NCI-H2227 (cell line): ENCODE data around the gene TGFBR3L.
"Not testable (repeated sequence)": the region's sequence is repeated elsewhere in the genome, so short reads cannot be mapped to it uniquely, and the experiment has no call there.

Source experiments
- DNase-seq: peaks from one replicate; lab custom pipeline; 2025; ENCODE audit not compliant: unreplicated experiment; lab: John Stamatoyannopoulos, UW

TGFBR3L gene

DNA sequence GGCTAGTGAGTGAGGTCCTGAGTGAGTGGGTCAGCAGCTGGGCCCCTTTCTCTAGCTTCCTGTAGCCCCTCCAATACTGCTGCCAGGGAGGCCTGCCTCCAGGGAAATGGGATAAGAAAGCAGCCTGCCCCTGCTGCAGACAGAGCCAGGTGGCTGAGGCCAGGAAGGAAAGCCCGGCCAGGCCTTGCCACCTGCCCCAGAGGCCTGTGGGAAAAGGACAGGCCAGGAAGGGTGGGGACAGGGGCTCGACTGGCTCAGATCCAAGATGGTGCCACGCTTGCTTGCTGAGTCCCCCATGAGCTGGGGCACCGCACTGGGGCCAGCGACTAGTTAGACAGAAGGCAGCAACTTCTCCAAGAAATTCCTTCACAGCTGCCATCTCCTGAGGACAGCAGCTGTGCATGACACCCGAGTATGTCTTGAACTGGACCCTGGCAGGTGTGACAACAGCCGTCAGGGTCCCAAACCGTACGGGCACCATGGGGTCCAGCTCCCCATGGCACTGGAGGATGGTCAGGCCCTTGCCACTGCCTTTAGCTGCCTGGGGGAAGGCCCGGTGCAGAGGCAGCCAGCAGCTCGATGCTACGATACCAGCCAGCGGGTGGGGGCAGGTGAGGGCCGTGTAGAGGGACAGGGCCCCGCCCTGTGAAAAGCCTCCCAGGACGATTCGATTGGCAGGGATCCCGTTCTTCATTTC, 35.4 kb upstream of the TGFBR3L start:
- DNase-seq = no peak

DNA sequence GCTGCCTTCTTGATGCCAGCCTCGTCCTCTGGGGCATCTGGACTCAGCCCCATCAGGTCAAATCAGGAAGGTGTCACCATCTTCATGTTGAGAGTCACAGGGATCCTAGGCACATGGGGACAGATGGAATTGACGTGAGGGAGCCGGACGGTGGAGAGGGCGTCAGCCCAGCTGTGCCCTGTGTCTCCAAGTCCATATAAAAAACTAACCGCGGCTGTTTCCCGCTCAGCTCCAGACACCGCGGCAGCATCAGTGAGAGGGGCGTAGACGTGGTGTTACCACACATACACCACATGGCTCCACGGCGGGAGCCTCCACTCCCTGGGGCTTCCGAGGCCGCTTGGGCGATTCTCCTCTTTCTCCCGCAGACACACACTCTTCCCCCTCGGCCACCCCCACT, 34.8 kb upstream of the TGFBR3L start:
- DNase-seq = no peak

DNA sequence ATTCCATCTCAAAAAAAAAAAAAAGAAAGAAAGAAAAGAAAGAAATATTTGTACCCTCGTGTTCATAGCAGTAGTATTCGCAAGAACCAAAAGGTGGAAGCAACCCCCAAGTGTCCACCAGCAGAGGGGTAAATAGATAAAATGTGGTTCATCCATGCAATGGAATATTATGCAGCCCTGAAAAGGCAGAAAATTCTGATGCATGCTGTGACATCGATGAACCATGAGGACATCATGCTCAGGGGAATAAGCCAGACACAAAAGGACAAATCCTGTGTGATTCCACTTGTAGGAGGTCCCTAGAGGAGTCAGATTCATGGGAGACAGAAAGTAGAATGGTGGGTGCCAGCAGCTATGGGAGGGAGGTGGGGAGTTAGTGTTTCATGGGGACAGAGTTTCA, 32.7 kb upstream of the TGFBR3L start:
- no peak for DNase-seq

DNA sequence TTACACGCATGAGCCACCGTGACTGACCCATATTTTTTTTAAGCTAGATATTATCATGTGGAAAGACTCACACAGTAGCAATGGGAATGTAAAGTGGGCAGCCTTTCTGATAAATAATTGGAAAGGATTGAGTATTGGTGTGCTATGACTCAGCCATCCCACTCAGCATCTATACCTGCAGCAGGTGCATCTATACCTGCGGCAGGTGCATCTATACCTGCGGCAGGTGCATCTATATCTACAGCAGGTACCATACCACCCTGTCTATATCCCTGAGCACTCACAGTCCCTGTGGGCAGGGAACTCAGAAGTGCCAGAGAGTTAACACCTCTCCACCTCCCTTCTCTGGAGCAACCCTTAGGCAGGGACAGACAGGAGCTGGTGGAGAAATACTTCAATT, 31.5 kb upstream of the TGFBR3L start:
- DNase-seq = no peak

DNA sequence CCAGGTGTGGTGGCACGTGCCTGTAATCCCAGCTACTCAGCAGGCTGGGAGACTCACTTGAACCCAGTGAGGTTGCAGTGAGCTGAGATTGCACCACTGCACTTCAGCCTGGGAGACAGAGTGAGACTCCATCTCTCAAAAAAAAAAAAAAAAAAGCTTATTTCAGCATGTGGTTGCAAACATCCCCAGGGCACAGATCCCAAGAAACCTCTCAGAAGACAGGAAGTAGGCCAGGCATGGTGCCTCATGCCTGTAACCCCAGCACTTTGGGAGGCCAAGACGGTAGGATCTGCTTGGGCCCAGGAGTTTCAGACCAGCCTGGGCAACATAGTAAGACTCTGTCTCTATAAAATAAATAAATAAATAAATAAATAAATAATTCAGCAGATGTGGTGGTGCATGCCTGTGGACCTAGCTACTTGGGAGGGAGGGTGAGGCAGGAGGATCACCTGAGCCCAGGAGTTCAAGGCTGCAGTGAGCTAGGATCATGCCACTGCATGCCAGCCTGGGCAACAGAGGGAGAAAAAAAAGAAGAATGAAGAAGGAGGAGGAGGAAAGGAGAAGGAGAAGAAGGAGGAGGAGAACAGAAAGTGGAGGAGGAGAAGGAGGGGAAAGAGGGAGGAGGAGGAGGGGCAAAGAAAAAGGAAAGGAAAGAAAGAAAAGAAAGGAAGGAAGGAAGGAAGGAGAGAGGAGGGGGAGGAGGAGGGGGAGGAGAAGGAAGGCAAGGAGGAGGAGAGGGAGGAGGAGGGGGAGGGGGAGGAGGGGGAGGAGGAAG, 30.6 kb upstream of the TGFBR3L start:
- no peak for DNase-seq

DNA sequence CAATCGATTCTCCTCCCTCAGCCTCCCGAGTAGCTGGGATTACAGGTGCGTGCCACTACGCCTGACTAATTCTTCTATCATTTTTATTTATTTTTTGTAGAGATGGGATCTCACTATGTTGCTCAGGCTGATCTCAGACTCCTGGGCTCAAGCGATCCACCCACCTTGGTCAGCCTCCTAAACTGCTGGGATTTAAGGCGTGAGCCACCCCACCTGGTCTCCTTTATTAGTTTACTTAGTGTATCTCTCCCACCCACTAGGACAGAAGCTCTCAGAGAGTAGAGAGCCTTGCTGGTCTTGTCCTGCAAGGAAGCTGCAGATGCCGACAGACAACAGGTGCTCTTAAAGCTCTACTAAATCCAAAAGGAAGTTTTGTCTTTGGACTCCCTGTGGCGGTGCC, 28.8 kb upstream of the TGFBR3L start:
- DNase-seq = no peak

DNA sequence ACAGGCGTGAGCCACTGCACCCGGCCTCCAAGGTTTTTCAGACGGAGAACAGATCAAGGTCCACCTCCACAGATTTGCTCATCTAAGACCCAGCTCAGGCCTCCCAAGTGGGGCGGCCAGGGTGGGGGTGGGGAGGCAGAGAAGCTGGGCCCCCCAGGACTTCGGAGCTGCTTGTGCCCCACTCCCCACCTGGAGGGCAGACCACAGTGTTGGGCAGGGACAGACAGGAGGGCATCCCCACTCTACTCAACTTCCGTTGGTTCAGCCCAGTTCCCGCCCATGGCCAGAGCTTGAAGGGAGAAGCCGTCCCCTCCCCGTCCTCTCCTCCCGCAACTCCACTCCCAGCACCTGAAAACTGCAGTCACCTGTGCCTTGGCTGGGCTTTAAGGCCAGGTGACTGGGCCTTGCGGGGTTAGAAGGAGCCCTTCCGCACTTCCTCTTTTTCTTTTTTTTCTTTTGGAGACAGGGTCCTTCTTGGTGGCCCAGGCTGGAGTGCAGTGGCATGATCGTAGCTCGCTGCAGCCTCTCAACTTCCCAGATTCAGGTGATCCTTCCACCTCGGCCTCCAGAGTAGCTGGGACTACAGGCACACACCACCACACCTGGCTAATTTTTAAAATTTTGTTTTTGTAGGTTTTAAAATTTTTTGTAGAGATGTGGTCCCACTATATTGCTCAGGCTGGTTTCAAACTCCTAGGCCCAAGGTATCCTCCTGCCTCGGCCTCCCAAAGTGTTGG, 27.1 kb upstream of the TGFBR3L start:
- DNase-seq = no peak

DNA sequence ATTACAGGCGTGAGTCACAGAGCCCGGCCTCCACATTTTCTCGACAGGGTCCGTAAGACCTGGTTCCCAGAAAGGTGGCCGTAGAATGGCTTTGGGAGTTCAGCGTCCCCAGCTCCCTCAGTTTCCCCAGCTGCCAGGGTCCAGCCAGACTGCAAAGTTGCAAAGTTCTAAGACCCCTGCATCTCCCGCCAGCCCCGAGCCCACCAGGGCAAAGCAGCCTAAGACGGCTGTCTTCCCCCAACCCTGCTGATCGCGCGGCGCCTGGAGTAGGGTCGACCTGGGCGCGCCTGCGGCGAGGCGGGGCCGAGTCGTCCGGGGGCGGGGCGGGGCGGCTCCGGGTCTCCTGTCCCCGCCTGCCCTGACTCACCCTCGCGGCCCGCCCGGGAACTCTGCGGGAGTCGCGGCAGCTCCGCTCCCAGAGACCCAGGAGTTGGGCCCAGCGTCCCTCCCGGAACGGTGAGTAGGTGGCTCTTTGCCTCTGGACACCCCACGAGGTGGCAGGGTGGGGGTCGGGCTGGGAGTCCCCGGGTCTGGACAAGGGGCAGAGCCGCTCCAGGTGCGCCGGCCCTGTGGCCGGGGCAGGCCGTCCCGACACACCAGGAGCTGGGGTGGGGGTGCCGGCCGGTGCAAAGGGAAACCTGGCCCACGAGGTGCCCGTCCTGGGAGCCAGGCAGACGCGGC, 26.3 kb upstream of the TGFBR3L start, which contains the start of gene LRRC8E:
Gene LRRC8E (plus strand): TSS at position 366 of the 681 bp plus-strand sequence. CDS start 7,094 bp downstream, outside the sequence.
- no peak for DNase-seq

DNA sequence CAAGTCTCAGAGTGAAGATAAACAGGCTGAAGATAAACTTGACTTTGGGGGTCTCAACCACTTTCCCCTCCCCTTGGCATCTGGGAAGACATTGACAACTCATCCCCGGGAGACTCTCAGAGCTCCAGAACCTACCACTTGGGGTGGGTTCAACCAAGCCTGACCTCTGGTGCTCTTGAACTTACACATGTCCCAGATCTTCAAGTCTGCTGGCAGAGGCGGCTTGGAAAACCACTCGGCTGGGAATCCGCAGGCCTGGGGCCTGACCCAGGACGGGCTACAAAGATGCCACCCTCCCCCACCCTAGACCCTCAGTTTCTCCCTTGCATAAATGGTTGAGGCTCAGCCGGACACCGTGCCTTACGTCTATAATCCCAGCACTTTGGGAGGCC, 25.8 kb upstream of the TGFBR3L start:
- no peak for DNase-seq

DNA sequence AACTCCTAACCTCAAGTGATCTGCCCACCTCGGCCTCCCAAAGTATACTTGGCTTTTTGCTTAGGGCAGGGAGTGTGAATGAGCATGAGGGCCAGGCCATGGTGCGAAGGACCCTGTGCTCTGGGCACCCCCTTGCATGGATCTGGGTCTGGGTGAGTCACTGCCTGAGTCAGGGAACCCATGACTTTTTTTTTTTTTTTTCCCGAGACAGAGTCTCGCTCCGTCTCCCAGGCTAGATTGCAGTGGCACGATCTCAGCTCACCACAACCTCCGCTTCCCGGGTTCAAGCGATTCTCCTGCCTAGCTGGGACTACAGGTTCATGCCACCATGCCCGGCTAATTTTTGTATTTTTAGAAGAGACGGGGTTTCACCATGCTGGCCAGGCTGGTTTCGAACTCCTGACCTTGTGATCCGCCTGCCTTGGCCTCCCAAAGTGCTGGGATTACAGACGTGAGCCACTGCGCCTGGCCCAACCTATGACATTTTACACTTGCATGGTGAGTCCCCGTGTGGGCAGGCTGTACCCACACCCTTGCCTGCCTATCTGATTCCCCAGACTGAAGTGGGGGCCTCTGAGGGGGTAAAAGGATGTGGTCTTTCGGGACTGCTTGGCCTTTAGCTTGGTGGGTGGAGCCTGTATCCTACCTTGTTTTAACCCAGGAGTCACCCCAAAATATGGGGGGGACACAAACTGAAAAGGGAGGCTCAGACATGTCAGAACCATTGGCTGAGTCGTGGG, 21.1 kb upstream of the TGFBR3L start:
- not testable (repeated sequence) for DNase-seq

DNA sequence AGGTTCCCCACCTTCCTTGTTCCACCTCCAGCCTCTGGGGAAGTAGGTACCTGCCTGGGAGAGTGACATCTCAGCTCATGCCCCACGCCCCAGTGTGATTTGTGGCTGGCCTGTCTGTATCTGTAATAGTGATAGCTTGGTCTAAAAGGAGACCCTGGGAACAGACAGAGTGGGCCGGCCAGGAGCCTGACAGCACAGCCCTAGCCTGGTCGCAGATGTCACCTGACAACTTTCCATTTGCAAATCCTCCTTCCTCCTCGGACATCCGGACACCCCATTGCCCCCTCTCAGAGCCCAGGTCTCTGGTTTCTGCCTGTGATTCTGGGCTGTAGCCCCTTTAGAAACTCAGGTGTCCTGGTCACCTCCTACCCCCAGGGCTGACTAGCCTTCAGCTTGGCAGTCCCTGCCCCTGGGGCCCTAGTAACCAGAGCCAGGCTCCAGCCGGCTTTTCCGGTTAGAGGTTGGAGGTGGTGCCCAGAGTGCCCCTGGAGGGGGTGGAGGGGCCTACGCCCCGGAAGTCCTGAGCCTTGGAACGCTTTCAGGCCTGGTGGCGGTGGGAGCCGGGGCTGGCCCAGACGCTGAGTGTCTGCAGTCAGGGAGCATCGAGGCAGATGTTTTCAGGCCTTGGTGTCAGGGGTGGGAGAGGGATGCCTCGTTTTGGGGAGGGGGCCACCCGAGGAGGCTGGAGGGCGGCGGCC, 19.9 kb upstream of the TGFBR3L start:
- DNase-seq = no peak

DNA sequence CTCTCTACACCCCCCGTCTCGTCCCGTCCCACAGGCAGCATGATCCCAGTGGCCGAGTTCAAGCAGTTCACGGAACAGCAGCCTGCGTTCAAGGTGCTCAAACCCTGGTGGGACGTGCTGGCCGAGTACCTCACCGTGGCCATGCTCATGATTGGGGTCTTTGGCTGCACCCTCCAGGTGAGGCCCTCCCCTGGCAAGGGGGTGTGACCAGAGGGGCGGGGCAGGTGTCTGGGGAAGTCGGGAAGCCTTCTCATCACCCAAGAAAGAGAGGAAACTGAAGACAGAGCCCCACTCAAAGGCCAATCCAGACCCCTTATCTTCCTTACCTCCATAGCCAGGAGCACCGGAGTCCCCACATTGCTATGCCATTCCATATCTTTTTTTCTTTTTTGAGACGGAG, 19.1 kb upstream of the TGFBR3L start:
- no peak for DNase-seq

DNA sequence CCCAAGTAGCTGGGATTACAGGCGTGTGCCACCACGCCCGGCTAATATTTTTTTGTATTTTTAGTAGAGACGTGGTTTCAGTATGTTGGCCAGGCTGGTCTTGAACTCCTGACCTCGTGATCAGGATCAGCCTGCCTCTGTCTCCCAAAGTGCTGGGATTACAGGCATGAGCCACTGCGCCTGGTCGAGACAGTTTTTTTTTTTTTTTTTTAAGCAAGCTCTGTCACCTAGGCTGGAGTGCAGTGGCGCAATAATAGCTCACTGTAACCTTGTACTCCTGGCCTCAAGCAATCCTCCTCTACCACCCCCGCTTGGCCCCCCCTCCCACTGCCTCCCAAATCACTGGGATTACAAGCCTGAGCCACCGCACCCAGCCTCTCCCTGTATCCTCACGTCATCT, 17.3 kb upstream of the TGFBR3L start:
- DNase-seq = no peak

DNA sequence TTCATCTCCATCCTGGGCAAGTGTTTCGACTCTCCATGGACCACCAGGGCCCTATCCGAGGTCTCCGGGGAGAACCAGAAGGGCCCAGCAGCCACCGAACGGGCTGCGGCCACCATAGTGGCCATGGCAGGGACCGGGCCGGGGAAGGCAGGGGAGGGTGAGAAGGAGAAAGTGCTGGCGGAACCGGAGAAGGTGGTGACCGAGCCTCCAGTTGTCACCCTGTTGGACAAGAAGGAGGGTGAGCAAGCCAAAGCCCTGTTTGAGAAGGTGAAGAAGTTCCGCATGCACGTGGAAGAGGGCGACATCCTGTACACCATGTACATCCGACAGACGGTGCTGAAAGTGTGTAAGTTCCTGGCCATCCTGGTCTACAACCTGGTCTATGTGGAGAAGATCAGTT, 15.7 kb upstream of the TGFBR3L start:
- DNase-seq = no peak

DNA sequence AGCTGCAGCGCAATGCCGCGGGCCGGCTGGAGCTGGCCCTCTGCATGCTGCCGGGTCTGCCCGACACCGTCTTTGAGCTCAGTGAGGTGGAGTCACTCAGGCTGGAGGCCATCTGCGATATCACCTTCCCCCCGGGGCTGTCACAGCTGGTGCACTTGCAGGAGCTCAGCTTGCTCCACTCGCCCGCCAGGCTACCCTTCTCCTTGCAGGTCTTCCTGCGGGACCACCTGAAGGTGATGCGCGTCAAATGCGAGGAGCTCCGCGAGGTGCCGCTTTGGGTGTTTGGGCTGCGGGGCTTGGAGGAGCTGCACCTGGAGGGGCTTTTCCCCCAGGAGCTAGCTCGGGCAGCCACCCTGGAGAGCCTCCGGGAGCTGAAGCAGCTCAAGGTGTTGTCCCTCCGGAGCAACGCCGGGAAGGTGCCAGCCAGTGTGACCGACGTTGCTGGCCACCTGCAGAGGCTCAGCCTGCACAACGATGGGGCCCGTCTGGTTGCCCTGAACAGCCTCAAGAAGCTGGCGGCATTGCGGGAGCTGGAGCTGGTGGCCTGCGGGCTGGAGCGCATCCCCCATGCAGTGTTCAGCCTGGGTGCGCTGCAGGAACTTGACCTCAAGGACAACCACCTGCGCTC, 14.8 kb upstream of the TGFBR3L start:
- DNase-seq = no peak

DNA sequence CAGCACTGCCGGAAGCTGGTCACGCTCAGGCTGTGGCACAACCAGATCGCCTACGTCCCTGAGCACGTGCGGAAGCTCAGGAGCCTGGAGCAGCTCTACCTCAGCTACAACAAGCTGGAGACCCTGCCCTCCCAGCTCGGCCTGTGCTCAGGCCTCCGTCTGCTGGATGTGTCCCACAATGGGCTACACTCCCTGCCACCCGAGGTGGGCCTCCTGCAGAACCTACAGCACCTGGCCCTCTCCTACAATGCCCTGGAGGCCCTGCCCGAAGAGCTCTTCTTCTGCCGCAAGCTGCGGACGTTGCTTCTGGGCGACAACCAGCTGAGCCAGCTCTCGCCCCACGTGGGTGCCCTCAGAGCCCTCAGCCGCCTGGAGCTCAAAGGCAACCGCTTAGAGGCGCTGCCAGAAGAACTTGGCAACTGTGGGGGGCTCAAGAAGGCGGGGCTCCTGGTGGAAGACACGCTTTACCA, 14.2 kb upstream of the TGFBR3L start:
- no peak for DNase-seq

DNA sequence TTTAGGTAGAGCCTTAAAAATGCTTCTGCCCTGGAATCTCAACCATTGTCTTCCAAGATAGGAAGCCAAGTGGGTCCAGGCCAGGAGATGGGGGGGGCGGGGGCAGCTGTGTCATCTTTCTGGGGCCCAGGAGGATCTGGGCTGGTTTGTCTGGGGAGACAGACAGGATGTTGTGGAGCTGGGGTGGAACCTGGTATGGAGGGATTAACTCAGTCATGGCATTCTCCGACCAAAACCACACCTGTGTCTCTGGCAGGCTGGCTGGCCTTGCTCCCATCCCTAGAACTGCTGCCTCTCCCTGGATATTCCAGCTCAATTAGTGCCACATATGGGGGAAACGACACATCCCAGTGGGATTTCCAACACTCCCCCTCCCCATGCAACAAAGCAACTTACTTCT, 13.7 kb upstream of the TGFBR3L start:
- DNase-seq = no peak

DNA sequence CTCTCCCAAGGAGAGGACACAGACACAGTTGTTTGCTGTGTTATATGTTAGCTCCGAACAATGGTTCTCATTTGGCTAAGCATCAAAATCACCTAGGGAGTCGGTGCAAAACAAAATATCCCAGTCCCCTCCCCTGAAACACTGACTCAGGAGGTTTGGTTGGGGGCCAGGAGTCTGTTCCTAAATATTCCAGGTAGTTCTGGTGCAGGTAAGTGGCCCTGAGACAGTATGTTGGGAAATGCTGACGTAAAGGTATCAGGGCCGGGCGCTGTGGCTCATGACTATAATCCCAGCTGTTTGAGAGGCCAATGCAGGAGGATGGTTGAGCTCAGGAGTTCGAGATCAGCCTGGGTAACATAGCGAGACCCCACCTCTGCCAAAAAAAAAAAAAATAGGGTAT, 13.3 kb upstream of the TGFBR3L start:
- DNase-seq = no peak

DNA sequence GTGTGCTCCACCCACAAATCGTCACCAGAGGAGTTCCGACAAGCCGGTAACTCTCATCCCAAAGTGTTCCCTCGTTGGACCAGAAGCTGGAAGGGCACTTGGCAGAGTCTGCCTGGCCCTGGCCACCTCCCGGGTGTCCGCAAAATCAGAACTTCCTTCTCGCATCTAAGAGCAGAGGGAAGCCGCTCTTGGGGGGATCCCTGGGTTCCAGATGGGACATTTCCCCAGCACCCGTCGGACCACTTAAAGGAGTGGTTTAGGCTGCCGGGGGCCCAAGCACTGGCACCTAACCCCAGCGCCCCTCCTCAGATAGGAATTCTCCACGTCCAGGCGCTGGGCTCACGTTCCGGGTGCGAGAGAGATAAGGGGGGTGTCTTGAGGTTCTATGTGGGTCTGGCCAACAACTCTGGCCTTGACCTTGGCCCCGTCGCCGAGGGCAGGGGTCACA, 11.8 kb upstream of the TGFBR3L start:
- DNase-seq = no peak
